Fibroblast of pulmonary artery (primary cell): ENCODE data around the gene GTF3C4.
"Not testable (repeated sequence)": the region's sequence is repeated elsewhere in the genome, so short reads cannot be mapped to it uniquely, and the experiment has no call there.

Experiments
- DNase-seq: peaks from one replicate; pipeline ENCODE4 v3.0.0-alpha.2; 2010; ENCODE audit warnings: low read depth
- H3K4me3 ChIP-seq: replicated peaks from 2 replicates; pipeline ENCODE4 v1.5.1; 2011; ENCODE audit warnings: low read depth, mild to moderate bottlenecking, control low read depth, low read length, moderate library complexity
- CTCF ChIP-seq: IDR thresholded peaks from 2 replicates; pipeline ENCODE4 v1.5.1; 2011; ENCODE audit warnings: mild to moderate bottlenecking, control low read depth, low read length, inconsistent platforms; ENCODE audit errors: missing control alignments

The GTF3C4 gene

GRCh38 chr9:132717326-132717945 is 47.2 kb downstream of the GTF3C4 start:
- DNase-seq, result no peak
- TF ChIP-seq CTCF, result no peak
- H3K4me3 ChIP-seq, result no peak overlapping the region

- DNase-seq, H3K4me3 ChIP-seq: not testable (repeated sequence)
These were observed 48.2 kb downstream of the GTF3C4 start for GRCh38 chr9:132718381-132718928.

GRCh38 chr9:132721661-132722060 is 51.4 kb downstream of the GTF3C4 start:
- DNase-seq, result no peak
- TF ChIP-seq CTCF, result no peak

GRCh38 chr9:132722564-132723065 is 52.4 kb downstream of the GTF3C4 start:
- H3K4me3 ChIP-seq, result no peak overlapping the region
- TF ChIP-seq CTCF, result no peak
- no peak for DNase-seq

More at GRCh38 chr9:132721661-132722060, 51.4 kb downstream of the GTF3C4 start:
- H3K4me3 ChIP-seq, result no peak overlapping the region

- DNase-seq, result no peak
- no peak overlapping the region for H3K4me3 ChIP-seq
- no peak for TF ChIP-seq CTCF
These were observed 53.5 kb downstream of the GTF3C4 start for GRCh38 chr9:132723809-132724208.

GRCh38 chr9:132725306-132725705 is 55.0 kb downstream of the GTF3C4 start:
- no peak overlapping the region for H3K4me3 ChIP-seq
- TF ChIP-seq CTCF, result no peak
- DNase-seq, result no peak

GRCh38 chr9:132726576-132727130 is 56.4 kb downstream of the GTF3C4 start:
- DNase-seq, result no peak
- H3K4me3 ChIP-seq, result no peak overlapping the region
- TF ChIP-seq CTCF, result no peak
